GM19351 (cell line): ENCODE measurements around the gene SH3RF3.
A peak's percentile ranks its signal among the peaks of the same experiment; 100 is the strongest.

ENCODE experiments used
- ATAC-seq: cut with Tn5 transposase; IDR thresholded peaks from one replicate; pipeline ENCODE4 v1.9.1; 2021; ENCODE audit warnings: mild to moderate bottlenecking, moderate library complexity; ENCODE audit not compliant: unreplicated experiment

The SH3RF3 gene

GRCh38 chr2:109345653-109346480, 216.9 kb downstream of the SH3RF3 start:
- ATAC-seq, result no peak

GRCh38 chr2:109346601-109347228, 217.7 kb downstream of the SH3RF3 start:
- ATAC-seq, result no peak

DNA sequence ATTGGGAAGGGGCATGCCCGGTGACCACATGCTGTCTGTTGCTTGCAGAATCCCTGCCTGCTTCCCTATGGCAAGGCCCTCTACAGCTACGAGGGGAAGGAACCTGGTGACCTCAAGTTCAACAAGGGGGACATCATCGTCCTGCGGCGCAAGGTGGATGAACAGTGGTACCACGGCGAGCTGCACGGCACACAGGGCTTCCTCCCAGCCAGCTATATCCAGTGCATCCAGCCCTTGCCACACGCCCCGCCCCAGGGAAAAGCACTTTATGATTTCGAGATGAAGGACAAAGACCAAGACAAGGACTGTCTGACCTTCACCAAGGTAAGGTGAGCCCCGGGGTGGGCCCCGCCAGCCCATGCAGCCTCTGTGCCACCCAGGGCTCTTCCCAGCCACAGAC, 218.6 kb downstream of the SH3RF3 start:
- no peak for ATAC-seq

DNA sequence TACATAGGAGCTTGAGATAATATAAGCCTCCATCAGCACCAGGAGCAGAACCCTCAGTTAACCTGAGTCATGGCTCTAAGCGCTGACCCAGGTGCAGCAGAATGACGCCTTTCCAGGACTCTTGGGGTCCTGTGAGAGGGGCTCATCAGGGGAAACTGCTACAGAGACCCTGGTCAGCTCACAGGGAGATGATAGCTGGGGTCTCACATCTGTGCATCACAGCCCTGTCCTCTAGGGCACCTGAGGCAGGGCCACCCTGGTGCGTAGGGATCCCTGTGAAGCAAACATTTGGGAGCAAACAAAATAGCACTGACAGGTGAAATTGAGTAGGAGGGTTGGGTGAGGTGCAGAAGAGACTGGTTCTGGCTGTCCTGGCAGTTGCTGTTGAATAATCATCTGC, 219.2 kb downstream of the SH3RF3 start:
- no peak for ATAC-seq

DNA sequence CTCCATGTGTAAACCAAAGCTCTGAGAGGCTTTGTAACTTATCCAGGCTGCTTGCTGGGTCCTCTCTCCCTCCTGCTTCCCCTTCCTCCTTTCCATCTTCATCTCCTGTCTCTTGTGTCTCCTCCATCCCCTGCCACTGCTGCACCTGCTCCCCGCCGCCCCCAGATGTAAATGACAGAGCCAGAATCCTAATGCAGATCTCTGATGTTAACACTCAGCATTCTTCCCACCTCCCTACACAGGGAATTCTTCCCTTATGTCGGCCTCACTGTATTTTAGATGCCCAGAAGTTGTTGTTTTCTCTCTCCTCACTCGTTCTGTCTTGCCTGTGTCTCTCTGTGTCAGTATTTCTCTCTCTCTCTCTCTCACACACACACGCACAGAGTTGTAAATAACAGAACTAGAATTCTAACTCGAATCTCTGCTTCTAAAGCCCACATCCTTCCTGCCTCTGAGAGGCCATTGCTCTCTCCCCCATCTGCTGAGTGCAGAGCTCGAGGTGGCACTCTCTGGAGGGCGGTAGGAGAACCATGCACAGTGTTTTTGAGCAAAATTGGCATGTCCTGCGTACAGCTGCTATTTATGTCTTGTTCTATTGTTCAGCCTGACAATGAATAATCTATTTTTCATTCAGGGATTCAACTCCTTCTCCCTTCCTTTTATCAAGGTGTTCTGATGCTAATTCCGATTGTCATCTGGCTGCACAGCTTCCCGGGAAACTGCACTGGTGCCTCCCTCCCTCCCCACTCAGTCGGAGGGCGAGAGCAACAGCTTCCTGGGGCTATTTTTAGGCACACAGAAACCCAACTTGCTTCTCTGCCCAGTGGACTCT, 219.9 kb downstream of the SH3RF3 start:
- peak; percentile 69 for ATAC-seq

- no peak for ATAC-seq
These were observed 220.8 kb downstream of the SH3RF3 start for GRCh38 chr2:109349503-109350465.

GRCh38 chr2:109350526-109350925, 221.5 kb downstream of the SH3RF3 start:
- ATAC-seq, result no peak

DNA sequence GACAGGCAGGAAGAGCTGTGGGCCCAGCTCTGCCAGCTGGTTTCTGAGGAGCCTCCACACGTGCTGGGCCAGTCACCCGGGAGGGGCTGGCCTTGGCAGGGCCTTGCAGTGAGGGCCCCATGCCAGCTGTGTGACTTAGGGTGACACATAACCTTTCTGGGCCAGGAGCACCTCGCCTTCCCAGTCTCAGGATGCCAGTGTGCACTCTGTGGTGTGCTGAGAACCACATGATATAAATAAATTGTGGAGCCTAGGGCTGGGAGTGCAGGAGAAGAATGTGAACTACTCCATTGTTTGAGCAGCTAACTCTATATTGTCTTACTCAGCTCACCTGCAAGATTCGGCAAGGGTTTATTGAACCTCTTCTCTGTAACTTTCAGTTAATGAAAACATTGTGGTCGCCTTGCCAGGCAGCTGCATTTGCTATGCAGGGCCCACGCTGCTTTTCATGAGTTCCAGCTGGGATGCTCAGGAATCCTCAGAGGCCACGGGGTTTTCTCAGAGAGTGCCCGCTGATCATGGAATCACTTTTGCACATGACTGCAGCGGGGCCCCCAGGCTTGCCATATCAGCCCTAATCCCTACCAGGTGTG, 222.3 kb downstream of the SH3RF3 start:
- no peak for ATAC-seq

DNA sequence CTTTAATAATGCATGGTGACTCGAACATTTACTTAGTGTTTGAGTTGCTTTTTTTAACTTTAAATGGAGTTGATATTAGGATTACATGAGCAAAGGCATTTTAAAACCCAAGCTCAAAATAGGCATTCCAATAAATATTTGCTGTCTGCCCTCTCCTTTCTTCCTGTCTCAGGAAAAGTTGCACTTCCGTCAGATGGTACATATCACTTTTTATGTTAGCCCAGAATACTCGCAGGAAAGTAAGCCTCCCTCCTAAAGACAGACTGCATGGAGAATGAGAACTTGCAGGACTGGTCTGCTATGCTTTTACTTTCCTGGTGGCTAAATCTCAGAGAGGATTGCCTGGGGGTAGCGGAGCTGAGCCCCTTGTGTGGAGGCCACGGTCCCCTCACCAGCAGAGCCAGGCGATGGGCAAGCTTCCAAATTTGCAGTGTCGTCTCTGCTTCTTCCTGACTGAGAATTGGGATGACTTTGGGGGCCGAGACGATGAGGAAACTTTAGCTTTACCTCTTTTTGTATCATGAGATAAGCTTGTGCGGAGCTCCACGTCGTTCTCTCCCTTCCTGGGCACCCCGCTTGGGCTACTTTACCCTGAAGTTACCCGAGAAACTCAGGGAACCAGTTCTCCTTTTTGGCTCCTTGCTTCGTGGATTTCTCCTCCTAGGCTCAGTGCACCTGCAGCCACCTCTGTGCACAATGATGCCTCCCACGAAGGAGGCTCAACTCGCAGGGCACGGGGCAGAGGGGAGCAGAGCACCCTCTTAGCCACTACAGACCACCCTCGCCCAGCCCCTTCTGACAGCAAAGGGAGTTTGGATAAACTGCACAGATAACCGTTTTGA, 223.3 kb downstream of the SH3RF3 start:
- no peak for ATAC-seq

GRCh38 chr2:109352898-109353689, 224.1 kb downstream of the SH3RF3 start:
- ATAC-seq, result no peak

DNA sequence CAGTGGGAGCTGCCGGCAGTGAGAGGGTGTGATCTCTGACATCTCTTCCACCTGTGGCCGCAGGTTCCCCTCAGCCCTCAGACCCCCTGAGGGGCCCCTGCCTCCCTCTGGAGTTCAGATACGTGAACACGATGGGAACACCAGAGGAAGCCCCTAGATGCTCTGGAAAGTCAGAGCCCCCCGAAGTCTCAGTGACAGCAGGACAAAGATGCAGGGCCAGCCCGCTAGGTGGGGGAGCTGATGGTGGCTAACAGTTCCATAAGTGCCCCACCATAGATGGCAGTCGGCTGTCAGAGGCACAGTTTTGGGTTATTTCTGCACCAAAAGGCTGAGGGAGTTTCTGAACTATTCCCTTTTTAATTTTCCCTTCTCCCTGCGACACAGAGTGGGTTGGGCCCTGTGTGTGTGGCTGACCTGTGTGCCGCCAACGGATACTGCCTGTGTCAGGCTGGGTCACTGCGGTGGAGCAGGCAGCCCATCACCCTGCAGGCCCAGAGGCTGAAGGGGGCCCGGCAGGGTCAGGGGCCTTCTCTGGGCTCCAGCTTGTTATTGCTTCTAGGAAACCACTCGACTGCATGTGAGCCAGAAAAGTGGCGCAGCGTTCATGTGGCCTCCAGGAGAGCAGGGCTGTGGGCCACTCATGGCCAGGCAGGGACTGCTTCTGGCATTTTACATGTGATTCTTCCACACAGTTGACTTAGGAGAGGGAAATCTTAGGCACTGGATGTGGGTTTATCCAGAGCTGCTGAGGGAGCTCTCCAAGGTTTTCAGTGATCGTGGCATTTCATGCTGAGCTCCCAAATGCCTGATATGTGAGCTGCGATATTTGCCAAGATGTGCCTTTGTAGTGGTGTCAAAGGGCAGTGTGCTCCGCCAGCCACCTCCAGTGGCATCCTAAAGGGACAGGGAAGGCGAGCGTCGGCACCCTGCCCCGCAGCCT, 225.1 kb downstream of the SH3RF3 start:
- no peak for ATAC-seq

DNA sequence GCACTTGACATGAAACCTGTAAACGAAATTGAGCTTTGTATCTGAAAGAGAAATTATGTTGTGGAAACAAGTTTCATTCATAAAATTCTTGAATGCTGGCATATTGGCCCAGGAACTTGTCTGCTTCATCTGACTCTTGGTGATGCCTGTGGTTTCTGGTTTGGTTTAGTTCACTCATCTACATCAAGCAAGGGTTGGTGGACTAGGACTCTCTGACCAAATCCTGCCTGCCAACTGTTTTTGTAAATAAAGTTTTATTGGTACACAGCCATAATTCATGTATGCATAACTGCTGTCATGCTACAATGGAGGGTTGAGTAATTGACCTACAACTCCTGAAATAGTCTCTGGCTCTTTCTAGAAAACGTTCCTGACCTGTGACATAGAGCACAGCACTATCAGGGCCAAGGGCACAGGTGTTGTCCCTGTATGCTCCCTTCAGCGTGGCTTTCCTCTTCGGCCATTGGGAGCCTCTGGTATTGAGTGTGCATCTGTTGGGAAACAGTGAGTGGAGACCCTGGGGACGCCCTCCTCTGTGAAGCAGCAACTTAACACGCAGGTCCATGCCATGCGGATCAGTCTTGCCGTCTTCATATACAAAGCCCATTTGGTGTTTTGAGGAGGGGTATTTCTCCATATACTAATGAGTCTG, 226.3 kb downstream of the SH3RF3 start:
- no peak for ATAC-seq

GRCh38 chr2:109356324-109357035, 227.5 kb downstream of the SH3RF3 start:
- no peak for ATAC-seq

DNA sequence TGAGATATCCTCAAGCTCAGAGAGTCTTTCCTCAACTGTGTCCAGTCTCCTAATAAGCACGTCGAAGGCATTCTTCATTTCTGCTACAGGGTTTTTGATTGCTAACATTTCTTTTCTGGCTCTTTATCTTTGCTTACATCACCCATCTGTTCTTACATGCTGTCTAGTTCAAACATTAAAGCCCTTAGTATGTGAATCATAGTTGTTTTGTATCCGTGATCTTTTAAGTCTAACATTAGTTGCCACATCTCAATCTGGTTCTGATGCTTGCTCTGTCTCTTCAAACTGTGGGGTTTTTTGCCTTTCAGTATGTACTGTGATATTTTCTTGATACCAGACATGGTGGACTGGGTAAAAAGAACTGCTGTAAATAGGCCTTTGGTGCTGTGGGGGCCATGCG, 235.2 kb downstream of the SH3RF3 start:
- ATAC-seq, result no peak

DNA sequence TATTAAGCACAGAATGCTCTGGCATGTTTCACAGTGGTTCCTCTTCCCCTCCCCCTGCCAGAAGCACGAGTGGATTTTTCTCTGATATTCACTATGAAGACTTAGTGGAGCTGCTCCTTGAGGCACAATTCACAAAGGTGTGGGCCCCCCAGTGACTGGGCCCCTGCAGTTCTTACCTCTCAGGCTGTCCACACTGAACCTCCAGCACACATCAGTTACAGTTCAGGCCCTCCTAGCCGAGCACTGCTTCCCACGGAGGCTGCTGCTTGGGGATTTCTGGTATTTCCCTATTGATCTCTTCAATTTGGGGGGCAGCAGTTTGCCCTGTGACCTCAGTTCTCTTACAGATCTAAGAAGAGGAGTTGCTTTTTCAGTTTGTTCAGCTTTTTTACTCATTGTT, 236.1 kb downstream of the SH3RF3 start:
- no peak for ATAC-seq

- no peak for ATAC-seq
These were observed 238.7 kb downstream of the SH3RF3 start for GRCh38 chr2:109367683-109368082.
